Measurements from ENCODE around the gene JAG1.

The JAG1 gene

DNA sequence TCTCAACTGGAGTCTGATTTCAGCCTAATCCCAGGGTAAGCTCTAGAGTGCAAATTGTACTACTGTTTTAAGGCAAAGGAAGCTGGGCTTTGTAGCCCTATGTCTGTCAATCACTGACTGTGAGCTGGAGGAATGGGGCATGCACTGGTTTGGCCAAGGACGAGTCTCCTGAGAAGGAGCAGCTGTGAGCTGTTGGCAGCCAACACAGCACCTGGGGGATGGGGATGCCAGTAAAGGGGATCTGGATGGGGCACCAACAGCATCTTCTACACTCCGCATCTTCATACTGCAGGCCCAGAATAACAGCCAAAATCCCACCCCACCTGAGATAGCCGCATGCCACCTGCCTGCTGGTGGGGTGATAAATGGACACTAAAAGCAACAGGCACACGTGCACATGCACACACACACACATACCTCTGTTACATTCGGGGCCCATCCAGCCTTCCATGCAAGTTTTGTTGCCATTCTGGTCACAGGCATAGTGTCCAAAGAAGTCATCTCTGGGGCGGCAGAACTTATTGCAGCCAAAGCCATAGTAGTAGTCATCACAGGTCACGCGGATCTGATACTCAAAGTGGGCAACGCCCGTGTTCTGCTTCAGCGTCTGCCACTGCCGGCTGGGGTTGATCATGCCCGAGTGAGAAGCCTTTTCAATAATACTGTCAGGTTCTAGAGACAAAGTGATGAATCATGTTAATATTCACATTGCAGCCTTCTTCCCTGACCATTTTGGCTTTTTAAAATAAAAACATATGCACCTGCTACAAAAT is 15.6 kb downstream of the JAG1 start:
- no peak overlapping the region for H3K4me3 ChIP-seq (ENCODE audit: low read depth, low read length)
- TF ChIP-seq, protein P1, sequence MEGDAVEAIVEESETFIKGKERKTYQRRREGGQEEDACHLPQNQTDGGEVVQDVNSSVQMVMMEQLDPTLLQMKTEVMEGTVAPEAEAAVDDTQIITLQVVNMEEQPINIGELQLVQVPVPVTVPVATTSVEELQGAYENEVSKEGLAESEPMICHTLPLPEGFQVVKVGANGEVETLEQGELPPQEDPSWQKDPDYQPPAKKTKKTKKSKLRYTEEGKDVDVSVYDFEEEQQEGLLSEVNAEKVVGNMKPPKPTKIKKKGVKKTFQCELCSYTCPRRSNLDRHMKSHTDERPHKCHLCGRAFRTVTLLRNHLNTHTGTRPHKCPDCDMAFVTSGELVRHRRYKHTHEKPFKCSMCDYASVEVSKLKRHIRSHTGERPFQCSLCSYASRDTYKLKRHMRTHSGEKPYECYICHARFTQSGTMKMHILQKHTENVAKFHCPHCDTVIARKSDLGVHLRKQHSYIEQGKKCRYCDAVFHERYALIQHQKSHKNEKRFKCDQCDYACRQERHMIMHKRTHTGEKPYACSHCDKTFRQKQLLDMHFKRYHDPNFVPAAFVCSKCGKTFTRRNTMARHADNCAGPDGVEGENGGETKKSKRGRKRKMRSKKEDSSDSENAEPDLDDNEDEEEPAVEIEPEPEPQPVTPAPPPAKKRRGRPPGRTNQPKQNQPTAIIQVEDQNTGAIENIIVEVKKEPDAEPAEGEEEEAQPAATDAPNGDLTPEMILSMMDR (IDR thresholded peaks at IDR 0.05; ENCODE audit: low read depth, low read length) = no peak

DNA sequence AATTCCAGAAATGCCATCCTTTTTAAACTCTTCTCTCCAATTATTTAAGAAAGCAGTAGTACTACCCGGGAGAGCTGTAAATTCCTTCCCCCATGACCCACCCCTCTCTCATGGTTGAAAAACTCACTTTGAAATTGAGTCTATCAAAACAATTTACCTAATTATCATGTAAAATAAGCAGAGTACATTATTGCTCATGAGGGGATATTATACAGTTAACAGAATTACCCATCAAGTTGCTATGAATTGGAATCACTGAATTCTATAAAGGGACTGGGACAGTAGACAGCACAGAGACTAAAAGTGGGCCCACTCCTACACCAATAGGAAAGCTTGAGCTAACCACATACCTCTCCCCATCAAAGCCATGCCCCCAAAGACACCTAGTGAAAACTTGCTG is 16.3 kb downstream of the JAG1 start:
- H3K4me3 ChIP-seq (ENCODE audit: low read depth, low read length) = no peak overlapping the region
- TF ChIP-seq, protein P1 (IDR thresholded peaks at IDR 0.05; ENCODE audit: low read depth, low read length) = no peak

DNA sequence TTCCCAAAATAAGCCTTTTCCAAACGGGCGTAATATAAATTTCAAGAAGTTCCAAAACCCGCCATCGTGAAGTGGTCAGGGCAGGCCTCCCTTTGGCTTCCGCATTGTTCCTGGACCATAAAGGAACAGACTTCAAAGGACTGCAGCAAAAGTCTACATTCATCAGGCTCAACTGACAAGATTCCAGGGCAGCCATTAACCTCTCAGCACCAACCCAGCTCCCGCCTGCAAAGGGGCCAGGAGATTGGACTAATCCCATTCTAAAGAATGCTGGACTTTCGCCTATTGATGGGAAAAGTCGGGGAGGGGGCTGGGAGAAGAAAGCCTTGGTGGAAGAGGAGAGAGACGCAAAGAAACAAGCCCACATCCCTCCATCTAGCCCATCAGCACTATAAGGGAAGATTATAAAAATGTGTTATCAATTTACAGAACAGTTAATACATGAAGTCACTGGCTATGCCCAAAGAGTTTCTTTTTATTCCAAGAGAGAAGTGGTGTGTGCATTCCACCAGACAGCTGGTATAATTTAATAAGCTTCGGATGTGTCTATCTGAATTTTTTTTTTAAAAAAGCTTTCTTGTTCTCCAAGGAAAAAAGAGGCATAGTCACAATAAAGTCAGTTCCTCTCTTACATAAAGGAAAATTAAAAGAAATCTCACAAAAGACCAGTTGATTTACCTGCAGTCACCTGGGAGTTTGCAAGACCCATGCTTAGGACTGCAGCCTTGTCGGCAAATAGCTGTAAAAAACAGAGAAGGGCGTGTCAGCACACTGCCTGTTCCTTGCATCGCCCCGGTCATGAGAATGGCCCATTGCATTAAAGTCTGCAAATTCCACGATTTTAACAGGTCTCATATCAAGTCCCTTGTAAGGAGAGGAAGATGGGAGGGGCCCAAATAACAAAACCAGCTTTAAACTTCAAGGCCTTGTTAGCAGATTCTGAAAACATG is 17.8 kb downstream of the JAG1 start:
- H3K4me3 ChIP-seq (ENCODE audit: low read depth, low read length) = no peak overlapping the region
- TF ChIP-seq, protein P1 (IDR thresholded peaks at IDR 0.05; ENCODE audit: low read depth, low read length) = no peak

DNA sequence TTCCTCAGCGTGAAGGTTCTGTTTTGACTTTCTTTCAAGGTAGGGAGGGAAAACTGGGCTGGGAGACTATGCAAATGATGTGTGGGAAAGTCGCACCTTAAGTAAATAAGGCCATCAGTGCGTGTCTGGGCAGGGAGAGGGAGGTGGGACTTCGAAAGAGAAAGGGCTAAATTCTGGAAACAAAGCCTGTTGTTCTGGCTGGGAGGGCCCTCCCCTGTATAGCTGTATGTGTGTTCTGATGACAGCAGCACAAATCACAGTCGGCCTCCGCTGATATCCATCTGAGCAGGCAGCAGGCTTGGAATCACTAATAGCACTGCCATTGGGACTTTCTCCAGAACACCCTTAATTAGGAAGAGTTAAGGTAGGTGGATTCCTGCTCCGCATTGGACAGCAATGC is 19.2 kb downstream of the JAG1 start:
- TF ChIP-seq, protein P1 (IDR thresholded peaks at IDR 0.05; ENCODE audit: low read depth, low read length) = no peak
- H3K4me3 ChIP-seq (ENCODE audit: low read depth, low read length) = no peak overlapping the region

DNA sequence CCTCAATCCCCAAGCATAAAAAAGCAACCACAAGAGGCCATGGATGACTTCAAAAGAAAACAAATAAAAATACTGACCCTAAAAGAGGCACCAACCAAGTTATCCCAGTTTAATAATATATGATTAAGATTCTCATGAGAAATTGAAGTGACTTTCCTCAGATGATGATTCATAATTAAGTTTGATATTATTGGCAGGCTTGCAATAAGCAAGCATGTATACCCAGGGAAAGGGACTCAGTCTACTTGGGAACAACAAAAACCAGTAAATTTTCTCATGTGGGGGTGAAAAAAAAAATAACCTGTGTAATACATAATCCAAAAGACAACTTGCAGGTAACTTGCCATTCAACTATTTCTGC is 19.6 kb downstream of the JAG1 start:
- no peak overlapping the region for H3K4me3 ChIP-seq (ENCODE audit: low read depth, low read length)
- TF ChIP-seq, protein P1 (IDR thresholded peaks at IDR 0.05; ENCODE audit: low read depth, low read length) = no peak

DNA sequence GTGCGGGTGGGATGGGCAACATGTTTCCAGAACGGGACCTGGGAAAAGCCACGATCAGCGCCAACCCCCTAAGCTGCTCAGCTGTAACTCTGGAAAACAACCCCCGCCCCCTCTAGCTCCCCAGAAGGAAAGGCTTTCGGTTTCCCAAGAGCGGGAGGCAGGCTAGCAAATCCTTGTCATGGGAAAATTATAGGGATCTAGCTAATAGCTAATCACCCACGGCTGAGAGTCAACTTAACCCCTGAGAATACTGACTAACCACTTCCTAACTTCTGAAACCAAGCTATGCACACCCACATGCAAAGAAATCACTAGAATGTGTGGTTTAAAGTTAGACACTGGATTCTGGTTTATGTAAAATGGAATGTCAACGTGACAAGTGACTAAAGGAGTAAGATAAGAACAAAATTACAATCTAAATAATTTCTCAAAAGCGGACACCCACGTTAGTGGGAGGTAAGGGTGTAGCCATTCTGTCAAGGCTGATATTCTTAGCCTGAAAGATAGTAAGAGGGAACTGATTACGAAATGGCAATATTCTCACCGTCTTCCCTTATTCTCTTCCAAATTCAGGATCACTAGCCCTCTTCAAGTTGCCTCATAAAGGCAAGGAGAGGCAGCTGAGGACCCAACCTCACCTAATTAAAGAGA is 20.1 kb downstream of the JAG1 start:
- TF ChIP-seq, protein P1 (IDR thresholded peaks at IDR 0.05; ENCODE audit: low read depth, low read length) = no peak
- H3K4me3 ChIP-seq (ENCODE audit: low read depth, low read length) = no peak overlapping the region
